ENCODE measurements around the gene C1orf56. TPM values are rescaled to one million over a fixed set of nuclear protein-coding genes. Genes with fewer than 3 reads are reported as not detected.

C1orf56 gene
- total and polyA plus RNA-seq, 2 donors (not counting 3 experiments of a cell fraction or from before 2014, with no cell fraction given): 3.0 to 3.5 TPM

GRCh38 chr1:150997949-150998348 is 49.6 kb upstream of the C1orf56 start:
- TF ChIP-seq POLR2AphosphoS5 (IDR thresholded peaks at IDR 0.05; ENCODE audit: insufficient read depth, low read depth, low read length): no peak
- TF ChIP-seq GATA2 (IDR thresholded peaks at IDR 0.05; ENCODE audit: insufficient read depth, insufficient read length, low read depth, low read length): no peak
- TF ChIP-seq POLR2A (IDR thresholded peaks at IDR 0.05; ENCODE audit: low read depth, low read length): no peak
- no peak for TF ChIP-seq MYC (IDR thresholded peaks at IDR 0.05; ENCODE audit: low read depth, low read length)
- TF ChIP-seq JUN (IDR thresholded peaks at IDR 0.05; ENCODE audit: borderline replicate concordance, insufficient read depth, insufficient read length, low read depth): no peak
- no peak for TF ChIP-seq CTCF (IDR thresholded peaks at IDR 0.05; ENCODE audit: extremely low read depth in 1 of 2, insufficient read depth in 1 of 2, low read depth in 1 of 2, low read length in 2 of 2)
- TF ChIP-seq FOS (IDR thresholded peaks at IDR 0.05; ENCODE audit: borderline replicate concordance, insufficient read depth, low read length): no peak
- no peaks in the 10 kb centered on the region for H3K27me3 ChIP-seq (ENCODE audit: control insufficient read depth in 2 of 2, insufficient read depth in 2 of 2, low read length in 2 of 2)
- FAIRE-seq: no peak
- no peaks in the 10 kb centered on the region for H3K9me1 ChIP-seq (replicated peaks; ENCODE audit: control insufficient read depth, extremely low read depth, insufficient read depth, low read length)
- H3K9me3 ChIP-seq (replicated peaks; ENCODE audit: control insufficient read depth, insufficient read depth, low read length): no peaks in the 10 kb centered on the region
- BruUV-seq (replicated peaks): no TSS peak
- ChIA-PET POLR2A (interaction anchor here (0.7 to 0.8 kb wide), 2 partner anchors 8 to 17 kb away, joined by 3 read pairs; partner anchors contain the start of gene MINDY1), CTCF (interaction anchor here (0.8 to 12.3 kb wide), 4 partner anchors 8 to 50 kb away, joined by 3 to 278 read pairs (median 65); partner anchors contain the start of genes ANXA9, C1orf56, CERS2 and MINDY1)
- H2AFZ ChIP-seq (ENCODE audit: low read depth, low read length): no peak overlapping the region
- peaks cover 0 to 11% of the 10 kb centered on the region in 2 experiments for H3K36me3 ChIP-seq (ENCODE audit: control insufficient read depth in 2 of 2, extremely low read depth in 1 of 2, insufficient read depth in 2 of 2, low read length in 2 of 2)
- peaks cover 11% of the 10 kb centered on the region for H3K4me1 ChIP-seq (ENCODE audit: control insufficient read depth, extremely low read depth, insufficient read depth, low read length)
- H3K27ac ChIP-seq (ENCODE audit: insufficient read depth, low read depth, low read length): no peak overlapping the region
- no peaks in the 10 kb centered on the region for H4K20me1 ChIP-seq (replicated peaks; ENCODE audit: control insufficient read depth, extremely low read depth, insufficient read depth, low read length)
- H3K79me2 ChIP-seq (ENCODE audit: control insufficient read depth, insufficient read depth, low read length): no peaks in the 10 kb centered on the region
- H3K9ac ChIP-seq (replicated peaks; ENCODE audit: extremely low read depth, insufficient read depth, low read length): no peak overlapping the region
- DNase-seq (ENCODE audit: low read depth, low spot score): no peak
- dilution Hi-C loops (cut with MboI; ENCODE audit: extremely low pct_ligation_motif_present, low sequenced_read_pairs) (no loop called here), intact Hi-C loops (cut with micrococcal nuclease) (no loop called here)
- no peak overlapping the region for H3K4me2 ChIP-seq (ENCODE audit: insufficient read depth, low read length)
- no peak overlapping the region for H3K4me3 ChIP-seq (replicated peaks in 1 of 3; ENCODE audit: insufficient read depth in 1 of 3, low read depth in 1 of 3, low read length in 3 of 3)

Measured in endothelial cell of umbilical vein (primary cell).